Caco-2 (cell line): Measurements from ENCODE around the gene RPS6KA2. TPM values are rescaled to one million over a fixed set of nuclear protein-coding genes. Genes with fewer than 3 reads are reported as not detected.

ENCODE experiments used
- BruUV-seq: library from RNA; stranded (reverse); fragments of 400-500 nt; replicated peaks from 2 replicates; lab custom pipeline; 2021; lab: Mats Ljungman, UMichigan
- CTCF ChIA-PET: fragments of 300-600 bp; sonication (Branson Sonifier 250); formaldehyde crosslinking; loops from one replicate; lab custom pipeline; 2022; ENCODE audit warnings: antibody characterized with exemption; lab: Charles Lee
- POLR2A ChIA-PET: fragments of 300-600 bp; sonication (Branson Sonifier 250); formaldehyde crosslinking; loops from one replicate; lab custom pipeline; 2022; ENCODE audit warnings: antibody characterized with exemption; lab: Charles Lee
- DNase-seq, 2 experiments: peaks; one replicate each; pipeline versions ENCODE4 v3.0.0 to v3.0.0-alpha.2; 2020 to 2022
- H3K27me3 ChIP-seq: replicated peaks from 2 replicates; pipeline ENCODE4 v1.6.0; 2011; ENCODE audit warnings: low read length; ENCODE audit not compliant: control insufficient read depth, insufficient read depth
- H3K36me3 ChIP-seq: 2 replicates; pipeline ENCODE4 v1.5.1; 2011; ENCODE audit warnings: low read length; ENCODE audit not compliant: control insufficient read depth, insufficient read depth
- H3K4me1 ChIP-seq: fragments of 250-450 bp; sonication (Bioruptor Pico); 2 replicates; pipeline ENCODE4 v1.5.1; 2020; ENCODE audit warnings: mild to moderate bottlenecking
- H3K4me3 ChIP-seq: 2 replicates; pipeline ENCODE4 v1.5.1; 2011; ENCODE audit warnings: low read depth, mild to moderate bottlenecking, control low read depth, low read length
- H3K9me3 ChIP-seq: fragments of 250-450 bp; sonication (Bioruptor Pico); 2 replicates; pipeline ENCODE4 v1.5.1; 2020; ENCODE audit warnings: mild to moderate bottlenecking, moderate library complexity
- H3K27ac Mint-ChIP-seq: one replicate; pipeline ENCODE4 v1.8.0; 2022; ENCODE audit warnings: mixed read lengths; ENCODE audit not compliant: unreplicated experiment
- H3K27me3 Mint-ChIP-seq: one replicate; pipeline ENCODE4 v1.8.0; 2022; ENCODE audit warnings: mixed read lengths; ENCODE audit not compliant: insufficient read depth, unreplicated experiment
- H3K36me3 Mint-ChIP-seq: one replicate; pipeline ENCODE4 v1.8.0; 2022; ENCODE audit warnings: mild to moderate bottlenecking, mixed read lengths; ENCODE audit not compliant: insufficient read depth, unreplicated experiment
- H3K4me1 Mint-ChIP-seq: one replicate; pipeline ENCODE4 v1.8.0; 2022; ENCODE audit warnings: low read depth, mixed read lengths; ENCODE audit not compliant: unreplicated experiment
- H3K4me3 Mint-ChIP-seq: one replicate; pipeline ENCODE4 v1.8.0; 2022; ENCODE audit warnings: mild to moderate bottlenecking, moderate library complexity, mixed read lengths; ENCODE audit not compliant: unreplicated experiment
- H3K9me3 Mint-ChIP-seq: one replicate; pipeline ENCODE4 v1.8.0; 2022; ENCODE audit warnings: mixed read lengths; ENCODE audit not compliant: unreplicated experiment
- CTCF ChIP-seq, 2 experiments: fragments of 200-600 bp in 1 of 2; IDR thresholded peaks; 1 replicate in 1 of 2; 2 replicates in 1 of 2; pipeline versions ENCODE4 v1.5.1 to v1.8.0; 2011 to 2022; ENCODE audit warnings: antibody characterized with exemption in 1 of 2, control low read depth in 1 of 2, inconsistent platforms in 1 of 2, low read depth in 1 of 2, low read length in 1 of 2, mild to moderate bottlenecking in 1 of 2, moderate library complexity in 1 of 2; ENCODE audit not compliant: insufficient read depth in 1 of 2, severe bottlenecking in 1 of 2, unreplicated experiment in 1 of 2
- intact Hi-C: fragments of 100-400 bp; cut with micrococcal nuclease; formaldehyde crosslinking; loops from one replicate; pipeline ENCODE4 v1.10.0; 2022; ENCODE audit not compliant: unreplicated experiment
- total RNA-seq: library from RNA; stranded (reverse); gene quantifications from 2 replicates; pipeline ENCODE4 v1.2.3, GENCODE V29; 2022

RPS6KA2 gene
- total RNA-seq, 1 experiment from 2014 or later, result 5.6 TPM

- BruUV-seq, result no TSS peak
- no peaks in the 10 kb centered on the region for H3K36me3 Mint-ChIP-seq
Observed at GRCh38 chr6:166446567-166447065, 180.4 kb downstream of the RPS6KA2 start.

GRCh38 chr6:166446146-166446545 lies 180.9 kb downstream of the RPS6KA2 start:
- no peak overlapping the region for H3K4me3 ChIP-seq
- H3K4me1 ChIP-seq, result no peaks in the 10 kb centered on the region
- CTCF ChIA-PET, result no interaction called here
- H3K27me3 Mint-ChIP-seq, result peaks cover 7% of the 10 kb centered on the region
- no peak overlapping the region for H3K27ac Mint-ChIP-seq
- H3K9me3 Mint-ChIP-seq, result no peaks in the 10 kb centered on the region
- no peaks in the 10 kb centered on the region; the same call in 1 of the 2 replicates for H3K27me3 ChIP-seq
- BruUV-seq, result no TSS peak
- H3K9me3 ChIP-seq, result no peaks in the 10 kb centered on the region
- TF ChIP-seq CTCF (IDR thresholded peaks at IDR 0.05; ENCODE audit: insufficient read depth in 1 of 2, low read depth in 1 of 2, low read length in 1 of 2, severe bottlenecking in 1 of 2, unreplicated experiment in 1 of 2), result no peak
- H3K4me3 Mint-ChIP-seq, result no peak overlapping the region
- POLR2A ChIA-PET, result no interaction called here
- no peak for DNase-seq
- intact Hi-C loops, result no loop called here
- no peaks in the 10 kb centered on the region for H3K4me1 Mint-ChIP-seq
- H3K36me3 ChIP-seq, result no peaks in the 10 kb centered on the region
- H3K36me3 Mint-ChIP-seq, result no peaks in the 10 kb centered on the region

More at GRCh38 chr6:166446567-166447065, 180.4 kb downstream of the RPS6KA2 start:
- no peaks in the 10 kb centered on the region; the same call in 1 of the 2 replicates for H3K27me3 ChIP-seq
- H3K27me3 Mint-ChIP-seq, result peaks cover 8% of the 10 kb centered on the region
- no peak overlapping the region for H3K4me3 Mint-ChIP-seq
- H3K4me1 Mint-ChIP-seq, result no peaks in the 10 kb centered on the region
- DNase-seq, result no peak
- H3K4me1 ChIP-seq, result no peaks in the 10 kb centered on the region
- intact Hi-C loops, result no loop called here
- ChIA-PET CTCF (no interaction called here), POLR2A (interaction anchor here (0.6 kb wide), 1 partner anchor 128 kb away, joined by 4 read pairs; no protein-coding TSS in a partner anchor)
- H3K36me3 ChIP-seq, result no peaks in the 10 kb centered on the region
- no peak overlapping the region for H3K27ac Mint-ChIP-seq
- no peak overlapping the region for H3K4me3 ChIP-seq
- no peak for TF ChIP-seq CTCF (IDR thresholded peaks at IDR 0.05; ENCODE audit: insufficient read depth in 1 of 2, low read depth in 1 of 2, low read length in 1 of 2, severe bottlenecking in 1 of 2, unreplicated experiment in 1 of 2)
- no peaks in the 10 kb centered on the region for H3K9me3 ChIP-seq
- no peaks in the 10 kb centered on the region for H3K9me3 Mint-ChIP-seq

- Mint-ChIP-seq H3K4me1 (no peaks in the 10 kb centered on the region), H3K36me3 (no peaks in the 10 kb centered on the region), H3K27ac (no peak overlapping the region), H3K9me3 (no peaks in the 10 kb centered on the region), H3K27me3 (peaks cover 14% of the 10 kb centered on the region), H3K4me3 (no peak overlapping the region)
- Histone ChIP-seq H3K27me3 (no peaks in the 10 kb centered on the region; the same call in 1 of the 2 replicates), H3K9me3 (no peaks in the 10 kb centered on the region), H3K36me3 (no peaks in the 10 kb centered on the region), H3K4me3 (no peak overlapping the region), H3K4me1 (no peaks in the 10 kb centered on the region)
- BruUV-seq, result no TSS peak
- intact Hi-C loops, result no loop called here
- ChIA-PET CTCF (no interaction called here), POLR2A (no interaction called here)
- TF ChIP-seq CTCF (IDR thresholded peaks at IDR 0.05; ENCODE audit: insufficient read depth in 1 of 2, low read depth in 1 of 2, low read length in 1 of 2, severe bottlenecking in 1 of 2, unreplicated experiment in 1 of 2), result no peak
- no peak for DNase-seq
Observed at GRCh38 chr6:166444446-166444845, 182.6 kb downstream of the RPS6KA2 start.
